ENCODE data around the gene TMC7.

The TMC7 gene

GRCh38 chr16:19089410-19089955 is 105.7 kb downstream of the TMC7 start:
- no peak for DNase-seq (ENCODE audit: low read depth)

DNA sequence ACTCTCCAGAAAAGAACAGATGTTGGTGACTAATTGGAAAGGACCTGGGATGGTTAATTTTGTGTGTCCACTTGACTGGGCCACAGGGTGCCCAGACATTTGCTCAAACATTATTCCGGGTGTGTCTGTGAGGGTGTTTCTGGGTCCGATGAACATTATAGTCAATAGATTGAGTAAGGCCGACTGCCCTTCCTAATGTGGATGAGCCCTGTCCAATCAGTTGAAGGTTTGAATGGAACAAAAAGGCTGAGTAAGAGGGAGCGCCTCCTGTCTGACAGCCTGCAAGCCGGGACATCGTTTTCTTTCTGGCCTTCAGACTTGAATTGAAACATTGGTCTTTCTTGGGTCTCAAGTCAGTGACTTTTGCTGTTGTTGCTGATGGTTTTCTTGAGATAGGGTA is 107.2 kb downstream of the TMC7 start:
- DNase-seq (ENCODE audit: low read depth) = no peak

DNA sequence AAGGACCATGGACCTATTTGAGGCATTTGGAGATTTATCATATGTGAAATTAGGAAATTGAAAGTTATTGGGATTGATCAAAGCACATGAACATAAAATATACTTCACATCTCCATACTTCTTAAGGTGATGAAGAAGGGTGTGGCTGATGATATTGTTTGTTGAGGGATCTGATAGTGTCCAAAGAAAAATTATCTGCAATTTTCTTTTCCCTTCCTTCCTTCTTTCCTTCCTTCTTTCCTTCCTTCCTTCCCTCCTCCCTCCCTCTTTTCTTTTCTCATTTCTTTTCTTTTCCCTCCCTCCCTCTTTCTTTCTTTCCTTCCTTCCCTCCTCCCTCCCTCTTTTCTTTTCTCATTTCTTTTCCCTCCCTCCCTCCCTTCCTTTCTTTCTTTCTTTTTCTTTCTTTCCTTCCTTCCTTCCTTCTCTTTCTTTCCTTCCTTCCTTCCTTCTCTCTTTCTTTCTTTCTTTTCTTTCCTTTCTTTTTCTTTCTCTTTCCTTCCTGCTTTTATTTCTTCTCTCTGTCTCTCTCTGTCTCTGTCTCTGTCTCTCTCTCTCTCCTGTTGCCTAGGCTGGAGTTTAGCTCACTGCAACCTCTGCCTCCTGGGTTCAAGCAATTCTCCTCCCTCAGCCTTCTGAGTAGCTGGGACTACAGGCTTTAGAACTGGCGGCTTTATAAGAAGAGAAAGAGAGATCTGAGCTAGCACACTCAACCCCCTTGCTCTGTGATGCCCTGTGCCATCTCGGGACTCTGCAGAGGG is 109.1 kb downstream of the TMC7 start:
- no peak for DNase-seq (ENCODE audit: low read depth)

DNA sequence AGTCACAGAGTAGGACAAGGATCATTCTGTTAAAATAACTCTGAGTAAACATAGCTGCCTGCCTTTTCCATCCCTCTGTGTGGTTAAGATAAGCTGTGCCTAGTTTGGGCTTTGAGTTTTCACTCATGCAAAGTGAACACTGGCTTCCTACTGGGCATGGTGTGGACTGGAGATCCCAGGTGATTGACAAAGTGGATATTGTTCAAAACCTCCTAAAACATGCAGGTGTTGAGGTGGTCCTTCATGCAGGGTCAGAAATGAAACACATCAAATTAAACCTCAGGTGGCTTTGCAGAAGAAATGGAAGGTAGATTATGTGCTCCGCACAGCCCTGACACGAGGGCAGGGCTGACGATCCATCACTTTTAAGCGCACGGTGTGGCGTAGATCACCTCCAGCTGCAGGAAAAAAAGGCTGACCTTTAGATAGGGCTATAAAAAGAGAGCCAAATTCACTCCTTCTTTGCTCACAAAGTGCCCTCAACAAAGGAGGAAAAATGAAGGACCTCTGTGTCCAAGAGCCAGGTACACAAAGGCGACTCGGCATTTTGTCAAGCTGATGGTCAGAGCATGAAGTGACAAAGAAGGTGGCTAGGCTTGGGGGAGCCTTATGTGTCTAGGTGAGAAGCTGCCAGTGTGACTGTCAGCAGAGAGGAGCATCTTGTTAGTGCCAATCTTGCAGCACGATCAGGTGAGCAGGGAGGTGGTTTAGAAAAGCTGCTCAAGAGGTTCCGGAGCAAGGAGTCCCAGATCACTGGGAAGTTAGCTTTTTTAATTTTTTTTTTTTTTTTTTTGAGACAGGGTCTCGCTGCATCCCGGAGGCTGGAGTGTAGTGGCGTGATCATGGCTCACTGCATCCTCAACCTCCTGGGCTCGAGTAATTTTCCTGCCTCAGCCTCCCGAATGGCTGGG is 110.2 kb downstream of the TMC7 start:
- no peak for DNase-seq (ENCODE audit: low read depth)

GRCh38 chr16:19094542-19095365 is 111.0 kb downstream of the TMC7 start:
- no peak for DNase-seq (ENCODE audit: low read depth)

- no peak for DNase-seq (ENCODE audit: low read depth)
Measured at GRCh38 chr16:19095654-19096053, 111.9 kb downstream of the TMC7 start.

GRCh38 chr16:19098173-19098572 is 114.4 kb downstream of the TMC7 start:
- no peak for DNase-seq (ENCODE audit: low read depth)

- DNase-seq (ENCODE audit: low read depth) = no peak
Measured at GRCh38 chr16:19102187-19102872, 118.6 kb downstream of the TMC7 start.

- DNase-seq (ENCODE audit: low read depth) = no peak
Measured at GRCh38 chr16:19104607-19105006, 120.9 kb downstream of the TMC7 start.

GRCh38 chr16:19105131-19105530 is 121.4 kb downstream of the TMC7 start:
- DNase-seq (ENCODE audit: low read depth) = no peak

- peak; percentile 29 for DNase-seq (ENCODE audit: low read depth)
Measured at GRCh38 chr16:19105891-19106624, 122.3 kb downstream of the TMC7 start.

GRCh38 chr16:19106625-19107020 is 122.9 kb downstream of the TMC7 start:
- no peak for DNase-seq (ENCODE audit: low read depth)

DNA sequence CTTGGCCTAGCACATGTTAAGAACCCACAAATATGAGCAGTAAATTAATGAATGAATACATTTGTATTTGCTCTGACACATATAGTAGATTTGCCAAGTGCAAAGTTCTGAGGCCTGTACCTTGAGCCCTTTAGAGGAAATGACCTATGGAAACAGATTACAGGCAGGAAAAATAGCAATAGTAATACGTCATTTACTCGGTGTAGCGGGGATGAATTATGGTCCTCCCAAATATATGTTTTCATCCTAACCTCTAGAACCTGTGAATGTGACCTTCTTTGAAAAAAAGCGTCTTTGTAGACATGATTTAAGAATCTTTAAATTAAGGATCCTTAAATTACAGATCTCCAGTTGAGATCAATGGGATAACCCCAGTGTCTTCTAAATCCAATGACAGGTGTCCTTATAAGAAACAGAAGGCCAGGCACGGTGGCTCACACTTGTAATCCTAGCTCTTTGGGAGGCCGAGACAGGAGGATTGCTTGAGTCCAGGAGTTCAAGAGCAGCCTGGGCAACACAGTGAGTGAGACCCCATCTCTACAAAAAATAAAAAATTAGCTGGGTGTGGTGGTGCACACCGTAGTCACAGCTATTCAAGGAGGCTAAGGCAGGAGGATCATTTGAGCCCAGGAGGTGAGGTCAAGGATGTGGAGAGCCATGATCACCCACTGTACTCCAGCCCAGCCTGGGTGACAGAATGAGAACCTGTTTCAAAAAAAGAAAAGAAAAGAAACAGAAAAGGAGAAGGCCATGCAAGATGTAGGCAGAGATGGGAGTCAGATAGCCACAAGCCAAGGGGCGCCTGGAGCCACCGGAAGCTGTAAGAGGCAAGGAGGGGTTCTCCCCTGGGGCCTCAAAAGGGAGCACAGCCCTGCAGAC is 124.9 kb downstream of the TMC7 start:
- no peak for DNase-seq (ENCODE audit: low read depth)

DNA sequence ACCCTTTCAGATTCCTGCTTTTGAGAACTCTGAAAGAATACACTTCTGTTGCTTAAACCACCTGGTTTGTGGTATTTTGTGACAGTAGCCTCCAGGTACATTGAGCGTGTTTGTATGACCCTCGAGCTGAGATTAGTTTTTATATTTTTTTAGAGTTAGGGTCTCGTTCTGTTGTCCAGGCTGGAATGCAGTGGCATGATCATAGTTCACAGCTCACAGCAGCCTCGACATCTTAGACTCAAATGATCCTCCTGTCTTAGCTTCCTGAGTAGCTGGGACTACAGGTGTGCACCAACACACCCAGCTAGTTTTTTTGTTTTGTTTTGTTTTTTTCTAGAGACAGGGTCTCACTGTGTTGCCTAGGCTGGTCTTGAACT is 125.5 kb downstream of the TMC7 start:
- DNase-seq (ENCODE audit: low read depth) = no peak

GRCh38 chr16:19110537-19111360 is 127.0 kb downstream of the TMC7 start:
- no peak for DNase-seq (ENCODE audit: low read depth)

GRCh38 chr16:19112099-19112407 is 128.3 kb downstream of the TMC7 start:
- DNase-seq (ENCODE audit: low read depth) = no peak
